H54 (cell line): Measurements from ENCODE around the gene MYO5C.

Source experiments
- DNase-seq: peaks from one replicate; pipeline ENCODE4 v3.0.0; 2011; ENCODE audit warnings: low spot score, mixed read lengths; ENCODE audit not compliant: insufficient read length
- FAIRE-seq: peaks from 3 replicates; lab custom pipeline; 2011; peaks lifted over from hg19 to GRCh38; lab: Jason Lieb, UNC
- POLR2A ChIP-seq: IDR thresholded peaks from 2 replicates; pipeline ENCODE4 v1.6.1; 2011; ENCODE audit warnings: low read depth, mild to moderate bottlenecking, low read length

MYO5C gene

GRCh38 chr15:52150043-52150825 lies 145.4 kb downstream of the MYO5C start:
- TF ChIP-seq POLR2A: no peak
- DNase-seq (no peak), FAIRE-seq (no peak)

- no peak for DNase-seq
Measured at GRCh38 chr15:52148403-52148802, 147.2 kb downstream of the MYO5C start.

GRCh38 chr15:52146776-52147175 lies 148.8 kb downstream of the MYO5C start:
- no peak for DNase-seq
- no peak for TF ChIP-seq POLR2A
- FAIRE-seq: no peak

More at GRCh38 chr15:52148403-52148802, 147.2 kb downstream of the MYO5C start:
- FAIRE-seq: no peak
- TF ChIP-seq POLR2A: no peak

GRCh38 chr15:52146261-52146660 lies 149.3 kb downstream of the MYO5C start:
- TF ChIP-seq POLR2A: no peak

GRCh38 chr15:52144656-52145178 lies 150.9 kb downstream of the MYO5C start:
- FAIRE-seq (no peak), DNase-seq (peak; percentile 26)
- TF ChIP-seq POLR2A: no peak

More at GRCh38 chr15:52146261-52146660, 149.3 kb downstream of the MYO5C start:
- DNase-seq: no peak
- no peak for FAIRE-seq

GRCh38 chr15:52143873-52144272 lies 151.7 kb downstream of the MYO5C start:
- DNase-seq (peak; percentile 46), FAIRE-seq (no peak)
- TF ChIP-seq POLR2A: no peak
